ENCODE results near the gene AQP4.

AQP4 gene

DNA sequence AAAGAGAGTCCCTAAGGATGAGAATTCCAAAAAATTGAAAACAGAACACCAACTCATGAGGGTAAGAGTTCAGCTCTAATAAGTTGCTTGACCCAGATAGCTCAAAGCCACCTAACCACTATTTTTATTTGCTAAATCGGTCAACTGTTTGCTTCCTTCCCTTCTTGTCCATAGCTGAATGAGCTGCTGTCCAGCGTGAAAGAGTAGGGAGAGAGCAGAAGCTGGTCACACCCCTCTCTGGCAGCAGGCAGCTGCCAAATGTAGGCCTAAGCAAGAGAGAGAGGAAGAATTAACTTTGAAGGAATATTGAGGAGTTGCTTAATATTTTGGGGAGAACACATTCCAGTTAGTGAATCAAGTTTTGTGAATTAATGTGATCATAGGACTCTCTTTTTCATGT is 25.9 kb downstream of the AQP4 start:
- DNase-seq (ENCODE audit: low spot score), result no peak

DNA sequence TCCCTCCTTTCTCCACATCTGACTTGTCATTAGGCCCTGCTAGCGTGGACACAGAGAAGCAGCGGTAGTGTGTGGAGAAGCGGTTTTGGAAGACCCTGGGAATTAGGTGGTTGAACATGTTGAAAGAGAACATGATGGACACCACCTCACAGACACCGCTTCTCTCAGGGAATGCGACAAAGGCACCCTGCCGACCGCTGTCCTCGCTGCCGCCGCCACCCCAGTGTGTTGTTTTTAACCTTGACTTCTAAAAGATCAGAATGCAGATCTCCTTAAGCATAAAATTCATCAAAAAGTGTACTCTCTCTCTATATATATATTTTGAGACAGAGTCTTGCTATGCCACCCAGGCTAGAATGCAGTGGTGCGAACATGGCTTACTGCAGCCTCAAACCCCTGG is 33.2 kb downstream of the AQP4 start:
- DNase-seq (ENCODE audit: low spot score), result no peak

DNA sequence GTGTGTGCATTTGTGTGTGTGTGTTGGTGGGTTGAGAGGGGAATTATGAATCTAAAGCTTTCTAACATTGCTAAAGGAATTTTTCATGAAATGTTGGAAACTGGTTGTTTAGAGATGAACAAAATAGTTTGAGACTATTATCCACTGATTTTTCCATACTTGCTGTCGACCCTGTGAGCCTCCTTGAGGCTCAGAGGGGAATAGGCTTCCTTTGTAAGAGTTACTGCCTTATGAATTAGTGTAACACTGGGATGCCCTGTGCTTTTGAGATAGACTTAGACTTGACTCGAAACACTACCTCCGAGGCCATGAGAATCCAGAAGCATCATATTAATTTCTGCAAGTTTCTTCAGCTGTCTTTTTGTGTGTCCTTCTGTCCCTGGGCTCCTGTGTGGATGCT is 37.9 kb downstream of the AQP4 start:
- DNase-seq (ENCODE audit: low spot score), result no peak

DNA sequence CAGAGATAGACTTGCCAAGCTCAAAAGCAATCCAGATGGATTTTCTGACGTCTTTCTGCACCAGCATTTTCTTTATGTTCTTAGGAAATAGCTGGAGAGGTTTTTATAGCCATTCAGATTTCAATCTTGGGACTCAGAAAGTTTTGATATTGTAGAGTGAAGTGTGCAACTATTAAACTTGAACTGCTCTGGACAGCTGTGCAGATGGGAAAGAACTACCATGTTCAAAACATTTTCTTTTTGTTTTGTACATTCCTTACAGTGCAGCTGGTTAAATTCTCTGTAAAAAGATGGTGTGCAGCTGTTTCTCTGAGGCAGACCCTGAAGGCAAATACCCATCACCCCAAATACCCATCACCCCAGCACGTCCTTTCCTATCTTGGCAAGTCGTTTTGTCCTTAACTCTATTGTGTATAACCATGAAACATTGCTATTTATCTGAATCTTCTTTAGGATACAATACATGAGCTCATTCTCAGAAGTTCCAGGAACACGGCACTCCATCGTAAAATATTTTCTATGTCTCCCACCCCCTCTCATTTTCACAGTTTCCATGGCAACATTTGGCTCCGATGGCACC is 38.8 kb downstream of the AQP4 start:
- no peak for DNase-seq (ENCODE audit: low spot score)

DNA sequence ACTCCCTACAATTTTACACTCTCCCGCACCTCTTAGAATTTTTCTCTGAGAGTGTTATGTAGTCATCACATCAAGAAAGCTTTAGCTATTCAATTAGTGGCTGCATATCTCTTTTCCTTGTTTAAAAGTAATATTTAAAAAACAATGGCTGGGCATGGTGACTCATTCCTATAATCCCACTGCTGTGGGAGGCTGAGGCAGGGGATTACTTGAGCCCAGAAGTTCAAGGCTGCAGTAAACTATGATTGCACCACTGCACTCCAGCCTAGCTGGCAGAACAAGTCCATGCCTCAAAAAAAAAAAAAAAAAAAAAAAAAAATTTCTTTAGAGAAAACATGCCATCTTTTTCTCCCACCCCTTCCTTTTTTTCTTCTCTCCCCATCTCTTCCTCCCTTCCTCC is 44.3 kb downstream of the AQP4 start:
- DNase-seq (ENCODE audit: low spot score), result no peak

DNA sequence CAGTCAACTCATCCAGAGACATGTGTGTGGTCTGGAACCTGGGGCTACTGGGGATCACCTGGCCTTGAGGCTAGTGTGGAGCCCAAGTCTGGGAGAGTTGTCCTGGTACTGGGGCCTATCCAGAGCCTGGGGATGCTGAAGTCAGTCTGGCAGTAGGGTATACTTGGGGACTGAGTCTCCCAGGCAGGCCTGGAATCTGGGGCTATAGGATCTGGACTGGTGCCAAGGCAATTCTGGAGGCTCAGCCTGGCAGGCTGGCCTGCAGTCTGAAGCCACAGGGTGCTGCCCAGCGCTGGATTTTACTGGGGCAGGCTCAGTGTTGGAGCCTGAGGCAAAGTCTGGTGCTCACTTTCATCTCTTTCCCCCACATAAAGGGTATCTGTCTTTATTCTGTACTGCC is 46.5 kb downstream of the AQP4 start:
- no peak for DNase-seq (ENCODE audit: low spot score)

DNA sequence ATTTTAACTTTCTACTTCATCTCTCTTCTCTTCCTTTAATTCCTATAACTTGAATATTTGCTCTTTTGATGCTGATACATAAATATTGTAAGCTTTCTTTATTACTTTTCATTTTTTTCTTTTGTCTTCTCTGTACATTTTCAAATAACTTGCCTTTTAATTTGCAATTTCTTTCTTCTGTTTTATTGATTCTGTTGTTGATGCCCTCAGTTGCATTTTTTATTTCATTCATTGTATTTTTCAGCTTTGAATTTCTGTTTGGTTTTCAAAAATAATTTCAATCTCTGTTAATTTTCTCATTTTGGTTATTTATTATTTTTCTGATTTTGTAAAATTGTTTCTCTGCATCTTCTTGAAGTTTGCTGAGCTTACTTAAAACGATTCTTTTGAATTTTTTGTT is 47.0 kb downstream of the AQP4 start:
- DNase-seq (ENCODE audit: low spot score), result no peak

DNA sequence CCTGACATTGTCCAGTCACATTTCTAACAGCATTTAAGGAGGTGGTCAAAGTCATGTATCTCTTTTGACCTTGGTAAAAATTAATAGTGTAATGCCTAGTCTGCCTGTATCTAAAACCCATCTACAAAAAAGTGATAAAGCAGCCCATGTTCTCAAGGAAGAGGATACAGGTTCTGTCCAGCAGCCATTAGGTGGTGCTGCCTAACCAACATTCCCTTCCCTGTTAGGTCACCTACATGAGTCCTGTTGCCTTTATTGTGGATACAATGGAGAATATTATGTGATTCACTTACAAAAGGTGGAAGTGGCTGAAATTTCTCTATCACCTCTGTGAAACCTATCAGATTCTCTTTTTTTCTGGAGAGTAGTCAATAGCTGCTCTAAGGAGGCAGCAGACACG is 52.5 kb downstream of the AQP4 start:
- DNase-seq (ENCODE audit: low spot score), result no peak

DNA sequence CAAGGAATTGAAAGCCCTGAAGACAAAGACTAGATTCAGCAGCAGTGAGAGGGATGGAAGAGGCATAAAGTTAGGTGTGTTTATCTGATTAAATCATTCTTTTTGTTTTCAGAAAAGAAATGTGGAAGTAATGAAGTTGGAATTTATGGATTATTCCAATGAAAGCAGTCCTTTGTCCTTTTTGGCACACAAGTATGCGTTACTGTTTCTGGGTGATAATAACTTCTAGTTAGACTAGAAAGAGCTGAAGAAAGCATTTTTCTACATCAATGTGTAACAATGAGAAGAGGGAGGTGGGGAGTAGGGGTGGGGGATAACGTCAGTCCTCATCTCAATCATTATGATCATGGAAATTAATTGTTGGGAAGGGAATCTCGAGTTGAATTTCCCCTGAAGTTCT is 53.0 kb downstream of the AQP4 start:
- DNase-seq (ENCODE audit: low spot score), result no peak

DNA sequence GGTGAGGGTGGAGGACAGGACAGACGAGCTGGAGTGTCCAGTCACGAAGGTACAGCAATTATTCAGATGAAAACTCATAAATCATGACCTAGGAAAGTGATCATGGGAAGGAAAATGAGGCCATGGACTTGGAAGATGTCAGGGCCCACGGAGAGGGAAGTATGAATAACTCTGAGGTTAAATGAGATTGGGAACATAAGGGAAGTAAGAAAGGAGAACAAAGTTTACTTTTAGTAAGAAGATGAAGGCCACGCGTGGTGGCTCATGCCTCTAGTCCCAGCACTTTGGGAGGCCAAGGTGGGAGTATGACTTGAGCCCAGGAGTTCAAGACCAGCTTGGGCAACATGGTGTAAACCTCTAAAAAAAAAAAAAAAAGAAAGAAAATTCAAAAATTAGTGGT is 56.2 kb downstream of the AQP4 start:
- no peak for DNase-seq (ENCODE audit: low spot score)

DNA sequence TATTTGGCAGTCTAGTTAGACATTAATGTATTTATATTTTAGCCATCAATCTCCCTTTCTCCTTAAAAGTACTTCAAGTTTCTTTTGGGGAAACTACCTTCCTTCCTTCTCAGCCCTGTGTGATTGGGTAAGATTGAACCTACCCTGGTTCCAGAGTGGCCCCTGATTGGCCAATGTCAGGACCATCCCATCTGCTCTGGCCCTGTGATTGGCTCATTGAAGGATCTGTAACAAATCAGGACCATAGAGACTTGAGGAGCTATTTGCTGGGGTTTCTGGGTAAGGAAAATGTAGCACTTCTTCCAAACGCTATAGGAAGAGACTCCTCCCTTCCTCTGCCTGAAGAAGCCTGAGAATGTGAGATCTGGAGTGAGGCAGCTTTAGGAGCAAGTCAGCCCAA is 59.3 kb downstream of the AQP4 start:
- no peak for DNase-seq (ENCODE audit: low spot score)

DNA sequence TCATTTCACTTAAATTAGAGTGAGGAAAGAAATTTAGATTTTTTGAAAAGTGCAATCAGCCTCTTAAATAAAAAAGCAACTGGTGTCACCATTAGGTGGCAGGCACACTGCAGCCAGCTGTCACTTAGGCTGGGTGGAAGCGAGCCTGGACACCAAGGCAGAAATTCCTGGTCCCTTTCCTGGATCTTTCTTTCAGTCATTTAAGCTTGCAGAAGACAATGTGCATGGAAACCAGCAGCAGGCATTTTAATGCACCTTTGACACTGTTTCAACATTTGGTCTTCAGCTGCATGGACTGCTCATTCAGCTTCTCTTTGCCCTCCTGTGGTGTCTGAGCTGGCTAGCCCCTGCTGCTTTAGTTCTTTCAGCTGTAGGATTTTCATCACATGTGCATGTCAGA is 61.0 kb downstream of the AQP4 start:
- DNase-seq (ENCODE audit: low spot score), result no peak

DNA sequence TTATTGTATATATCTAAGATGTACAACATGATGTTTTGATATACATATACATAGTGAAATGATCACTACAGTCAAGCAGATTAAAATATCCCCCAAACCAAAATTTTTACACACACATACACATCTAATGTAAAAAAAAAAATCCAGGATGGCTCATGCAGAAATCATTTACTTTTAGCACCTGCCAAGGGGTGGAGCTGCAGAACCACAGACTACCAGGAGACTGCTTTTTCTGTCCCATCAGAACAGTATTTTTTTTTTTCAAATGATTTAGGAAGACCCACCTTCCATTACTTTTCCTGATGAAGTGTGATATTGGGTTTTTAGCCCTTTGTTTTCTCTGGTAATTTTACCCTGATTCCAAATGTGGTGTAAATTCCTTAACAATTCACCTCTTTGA is 61.9 kb downstream of the AQP4 start:
- no peak for DNase-seq (ENCODE audit: low spot score)

DNA sequence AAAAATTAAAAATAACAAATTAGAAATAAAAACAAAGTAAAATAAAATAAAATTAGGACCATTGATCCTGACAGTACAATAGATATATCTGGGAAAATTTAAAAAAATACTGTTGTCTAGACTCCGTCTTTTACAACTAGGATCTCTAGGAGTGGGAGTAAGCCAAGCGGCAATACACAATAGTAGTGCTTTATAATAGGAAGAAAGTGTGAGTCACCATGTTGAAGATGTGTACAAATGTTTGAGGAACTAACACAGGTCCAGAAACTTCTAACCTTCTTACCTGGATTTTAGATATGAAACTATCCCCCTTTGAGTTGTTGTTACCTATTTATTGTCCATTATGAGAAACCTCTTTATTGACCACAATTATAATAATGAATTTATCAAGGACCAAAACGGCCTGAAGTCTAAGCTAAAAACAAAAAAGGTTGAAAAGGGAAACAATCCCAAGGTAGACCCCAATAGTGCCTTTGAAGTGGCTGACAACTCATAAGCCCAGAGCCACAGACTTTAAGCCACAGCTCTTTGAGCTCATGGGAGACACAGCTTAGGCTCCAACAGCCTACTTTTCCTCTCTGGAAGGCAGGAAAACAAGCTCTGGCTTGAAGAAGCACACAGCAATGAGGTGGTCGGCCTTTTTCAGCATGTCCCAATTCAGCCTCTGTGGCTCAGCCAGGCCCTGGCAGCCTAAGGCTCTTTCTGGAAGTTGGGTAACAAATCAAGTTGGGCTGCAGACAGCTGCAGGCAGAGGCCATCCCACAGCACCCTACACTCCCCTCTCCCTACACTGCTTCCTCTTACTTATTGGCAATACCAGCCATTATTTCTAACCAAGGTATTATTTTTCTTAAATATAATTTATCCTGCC is 62.9 kb downstream of the AQP4 start:
- no peak for DNase-seq (ENCODE audit: low spot score)
